ENCODE data around the gene RPL13. TPM values are rescaled to one million over a fixed set of nuclear protein-coding genes. Genes with fewer than 3 reads are reported as not detected.

The RPL13 gene
- total and polyA plus RNA-seq, 2 of the 13 experiments (the other 11 are each of a cell fraction or from before 2014, with no cell fraction given), result 2,988 to 4,411 TPM

GRCh38 chr16:89564476-89565255, 4.2 kb downstream of the RPL13 start (continued):
- no peak for TF ChIP-seq CREM (IDR thresholded peaks at IDR 0.05)
- no peak for TF ChIP-seq CREM (CRISPR knock-in tag; IDR thresholded peaks at IDR 0.05)
- TF ChIP-seq SNAPC4 (CRISPR knock-in tag; IDR thresholded peaks at IDR 0.05), result 0 out of 2 replicates have a peak, but pooled peaks have one; percentile 58
- TF ChIP-seq CCAR2 (optimal IDR thresholded peaks at IDR 0.05; ENCODE audit: low read depth, low read length), result no peak
- TF ChIP-seq KDM1A (CRISPR knock-in tag; IDR thresholded peaks at IDR 0.05), result no peak
- TF ChIP-seq MNT (IDR thresholded peaks at IDR 0.05), result no peak
- TF ChIP-seq XBP1 (CRISPR knock-in tag; IDR thresholded peaks at IDR 0.05), result no peak
- TF ChIP-seq NFKBIZ (CRISPR knock-in tag; IDR thresholded peaks at IDR 0.05), result no peak
- TF ChIP-seq ZNF768 (CRISPR knock-in tag; IDR thresholded peaks at IDR 0.05), result peak; percentile 32; the same call in 1 of the 2 replicates
- TF ChIP-seq PRDM15 (CRISPR knock-in tag; IDR thresholded peaks at IDR 0.05), result no peak
- peak; percentile 74 for TF ChIP-seq POLR2G (IDR thresholded peaks at IDR 0.05; ENCODE audit: low read depth, low read length)
- TF ChIP-seq MATR3 (CRISPR knock-in tag; IDR thresholded peaks at IDR 0.05), result no peak
- TF ChIP-seq ZBTB46 (CRISPR knock-in tag; IDR thresholded peaks at IDR 0.05; ENCODE audit: borderline replicate concordance), result 0 out of 2 replicates have a peak, but pooled peaks have one; percentile 13
- TF ChIP-seq ETV6 (CRISPR knock-in tag; conservative IDR thresholded peaks at IDR 0.05), result no peak
- no peak for TF ChIP-seq ZNF562 (CRISPR knock-in tag; IDR thresholded peaks at IDR 0.05; ENCODE audit: borderline replicate concordance)
- TF ChIP-seq ZNF775 (CRISPR knock-in tag; IDR thresholded peaks at IDR 0.05; ENCODE audit: borderline replicate concordance), result 0 out of 2 replicates have a peak, but pooled peaks have one; percentile 80
